Left ventricle myocardium inferior (tissue), 1 donor: Measurements from ENCODE around the gene TULP4. TPM values are rescaled to one million over a fixed set of nuclear protein-coding genes. Genes with fewer than 3 reads are reported as not detected.

ENCODE experiments used
- DNase-seq: peaks from one replicate; pipeline ENCODE4 v3.0.0-alpha.2; 2020
- H3K27ac ChIP-seq: fragments of 200-600 bp; replicated peaks from 2 replicates; pipeline ENCODE4 v1.8.0; 2021
- H3K27me3 ChIP-seq: fragments of 200-600 bp; 2 replicates; pipeline ENCODE4 v1.8.0; 2021; ENCODE audit warnings: low read depth
- H3K36me3 ChIP-seq: fragments of 200-600 bp; 2 replicates; pipeline ENCODE4 v1.8.0; 2021
- H3K4me1 ChIP-seq: fragments of 200-600 bp; 2 replicates; pipeline ENCODE4 v1.8.0; 2021
- H3K4me3 ChIP-seq: fragments of 200-600 bp; 2 replicates; pipeline ENCODE4 v1.8.0; 2021; ENCODE audit warnings: mild to moderate bottlenecking, moderate library complexity
- H3K9me3 ChIP-seq: fragments of 200-600 bp; replicated peaks from 2 replicates; pipeline ENCODE4 v1.8.0; 2021
- CTCF ChIP-seq: fragments of 200-600 bp; IDR thresholded peaks from 2 replicates; pipeline ENCODE4 v1.8.0; 2021; ENCODE audit warnings: antibody characterized with exemption, mild to moderate bottlenecking, borderline replicate concordance
- intact Hi-C: fragments of 100-400 bp; cut with micrococcal nuclease; formaldehyde crosslinking; loops from one replicate; pipeline ENCODE4 v1.11.0; 2022
- total RNA-seq: library from RNA; stranded (reverse); fragmentation: NEBNext Ultra II Directional; extraction: Animal tissue kit (Norgen Biotek cat#: 25700); gene quantifications from one replicate; pipeline ENCODE4 v1.2.1, GENCODE V29; 2021
- donor health status: DM: no; HTN: yes; CAD: no; lungs with severe emphysema.

The TULP4 gene
- total RNA-seq, 1 donor from 2014 or later: 111 TPM

- H3K9me3 ChIP-seq: no peaks in the 10 kb centered on the region
- no peak for DNase-seq
- intact Hi-C loops: no loop called here
- no peak for TF ChIP-seq CTCF
- H3K27ac ChIP-seq: peak overlapping the region; percentile 13
- H3K36me3 ChIP-seq: no peaks in the 10 kb centered on the region
- no peaks in the 10 kb centered on the region for H3K27me3 ChIP-seq
- peaks cover 60% of the 10 kb centered on the region for H3K4me1 ChIP-seq
- no peak overlapping the region for H3K4me3 ChIP-seq
Observed at GRCh38 chr6:158283304-158283980, 28.8 kb upstream of the TULP4 start.

GRCh38 chr6:158284007-158284875, 28.0 kb upstream of the TULP4 start:
- peak overlapping the region; percentile 12 for H3K4me3 ChIP-seq
- TF ChIP-seq CTCF: no peak
- H3K9me3 ChIP-seq: no peaks in the 10 kb centered on the region
- intact Hi-C loops: no loop called here
- no peaks in the 10 kb centered on the region for H3K36me3 ChIP-seq
- H3K27me3 ChIP-seq: no peaks in the 10 kb centered on the region
- DNase-seq: no peak
- H3K4me1 ChIP-seq: peaks cover 59% of the 10 kb centered on the region
- peak overlapping the region; percentile 13 for H3K27ac ChIP-seq

DNA sequence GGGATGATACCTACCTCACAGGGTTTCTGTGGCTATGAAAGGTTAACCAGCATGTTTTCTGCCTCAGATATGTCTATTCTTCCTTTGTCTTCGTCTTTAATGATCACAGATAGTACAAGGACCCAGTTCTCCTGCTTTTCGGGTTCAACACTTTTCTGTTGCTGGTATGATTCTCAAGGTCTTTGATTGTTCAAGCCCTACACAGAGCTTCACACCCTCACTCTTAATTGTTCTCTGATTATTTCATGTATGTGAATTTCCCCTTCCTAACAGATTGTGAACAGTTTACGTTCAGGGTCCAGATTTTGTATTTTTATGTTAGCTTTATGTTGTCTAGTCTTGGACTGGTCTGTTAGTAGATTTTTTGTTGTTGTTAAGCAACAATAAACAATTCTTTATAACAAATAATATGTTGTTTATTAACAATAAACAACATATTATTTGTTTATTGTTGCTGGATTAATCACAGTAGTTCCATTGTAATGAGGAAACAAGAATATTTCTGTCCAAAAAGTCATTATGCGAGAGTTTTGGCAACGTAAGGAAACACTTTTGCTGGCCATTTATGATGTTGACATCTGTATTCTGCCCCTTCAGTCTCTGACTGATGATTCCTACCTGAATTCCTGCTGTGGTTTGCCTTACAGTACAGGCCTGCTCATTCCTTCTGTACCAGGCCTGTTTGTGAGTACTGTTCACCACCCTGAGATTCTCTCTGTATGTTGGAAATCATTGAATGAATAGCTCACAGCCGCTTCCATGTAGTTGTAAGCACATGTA, 27.2 kb upstream of the TULP4 start:
- intact Hi-C loops: no loop called here
- TF ChIP-seq CTCF: no peak
- no peaks in the 10 kb centered on the region for H3K36me3 ChIP-seq
- H3K9me3 ChIP-seq: no peaks in the 10 kb centered on the region
- H3K27me3 ChIP-seq: no peaks in the 10 kb centered on the region
- no peak for DNase-seq
- peak overlapping the region; percentile 13 for H3K27ac ChIP-seq
- peaks cover 51% of the 10 kb centered on the region for H3K4me1 ChIP-seq
- H3K4me3 ChIP-seq: no peak overlapping the region

GRCh38 chr6:158285656-158286021, 26.6 kb upstream of the TULP4 start:
- no peaks in the 10 kb centered on the region for H3K36me3 ChIP-seq
- no peak for DNase-seq
- H3K27ac ChIP-seq: no peak overlapping the region
- intact Hi-C loops: no loop called here
- peaks cover 45% of the 10 kb centered on the region for H3K4me1 ChIP-seq
- TF ChIP-seq CTCF: no peak
- no peaks in the 10 kb centered on the region for H3K27me3 ChIP-seq
- no peaks in the 10 kb centered on the region for H3K9me3 ChIP-seq
- H3K4me3 ChIP-seq: no peak overlapping the region

- Histone ChIP-seq H3K4me1 (peaks cover 45% of the 10 kb centered on the region), H3K36me3 (no peaks in the 10 kb centered on the region), H3K4me3 (no peak overlapping the region), H3K27me3 (no peaks in the 10 kb centered on the region), H3K27ac (no peak overlapping the region), H3K9me3 (no peaks in the 10 kb centered on the region)
- intact Hi-C loops: no loop called here
- no peak for TF ChIP-seq CTCF
- DNase-seq: no peak
Observed at GRCh38 chr6:158286413-158286812, 25.9 kb upstream of the TULP4 start.
